ENCODE results near the gene KLK3.

Gene KLK3

GRCh38 chr19:50898018-50898417, 43.3 kb downstream of the KLK3 start:
- DNase-seq (ENCODE audit: low read depth), result no peak

DNA sequence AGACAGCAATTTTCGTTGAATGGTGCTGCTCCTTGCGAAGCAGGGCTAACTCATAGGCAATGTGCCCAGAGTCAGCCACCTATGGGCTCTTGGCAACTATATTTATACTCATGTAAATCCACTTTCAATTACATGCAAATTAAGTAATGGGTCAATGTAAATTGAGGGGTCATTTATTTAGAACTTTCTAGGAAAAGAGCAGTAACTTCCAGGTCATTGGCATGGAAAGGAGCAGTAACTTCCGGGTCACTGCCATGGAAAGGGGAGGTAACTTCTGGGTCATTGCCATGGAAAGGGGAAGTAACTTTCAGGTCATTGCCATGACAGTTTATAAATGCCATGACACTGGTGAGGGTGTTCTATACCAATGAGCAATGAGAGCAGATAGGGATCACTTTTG, 44.9 kb downstream of the KLK3 start:
- DNase-seq (ENCODE audit: low read depth), result no peak

- DNase-seq (ENCODE audit: low read depth), result no peak
These were observed 47.9 kb downstream of the KLK3 start for GRCh38 chr19:50902640-50903039.

DNA sequence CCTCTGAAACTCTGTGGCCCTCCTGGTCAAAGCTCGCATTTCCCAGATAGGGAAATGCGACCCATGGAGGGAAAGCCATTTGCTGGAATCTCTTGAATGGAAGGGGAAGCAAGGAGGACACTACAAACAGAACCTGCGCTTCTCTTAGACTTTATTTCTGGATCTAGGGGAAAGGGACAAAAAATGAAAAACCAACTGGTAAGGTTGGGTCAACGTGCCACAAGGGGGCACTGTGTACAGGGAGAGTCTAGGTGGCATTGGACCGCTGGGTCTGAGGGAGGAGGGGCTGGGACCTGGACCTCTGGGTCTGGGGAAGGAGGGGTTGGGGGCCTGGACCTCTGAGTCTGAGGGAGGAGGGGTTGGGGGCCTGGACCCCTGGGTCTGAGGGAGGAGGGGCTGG, 51.5 kb downstream of the KLK3 start:
- no peak for DNase-seq (ENCODE audit: low read depth)

GRCh38 chr19:50908336-50908735, 53.6 kb downstream of the KLK3 start:
- no peak for DNase-seq (ENCODE audit: low read depth)

DNA sequence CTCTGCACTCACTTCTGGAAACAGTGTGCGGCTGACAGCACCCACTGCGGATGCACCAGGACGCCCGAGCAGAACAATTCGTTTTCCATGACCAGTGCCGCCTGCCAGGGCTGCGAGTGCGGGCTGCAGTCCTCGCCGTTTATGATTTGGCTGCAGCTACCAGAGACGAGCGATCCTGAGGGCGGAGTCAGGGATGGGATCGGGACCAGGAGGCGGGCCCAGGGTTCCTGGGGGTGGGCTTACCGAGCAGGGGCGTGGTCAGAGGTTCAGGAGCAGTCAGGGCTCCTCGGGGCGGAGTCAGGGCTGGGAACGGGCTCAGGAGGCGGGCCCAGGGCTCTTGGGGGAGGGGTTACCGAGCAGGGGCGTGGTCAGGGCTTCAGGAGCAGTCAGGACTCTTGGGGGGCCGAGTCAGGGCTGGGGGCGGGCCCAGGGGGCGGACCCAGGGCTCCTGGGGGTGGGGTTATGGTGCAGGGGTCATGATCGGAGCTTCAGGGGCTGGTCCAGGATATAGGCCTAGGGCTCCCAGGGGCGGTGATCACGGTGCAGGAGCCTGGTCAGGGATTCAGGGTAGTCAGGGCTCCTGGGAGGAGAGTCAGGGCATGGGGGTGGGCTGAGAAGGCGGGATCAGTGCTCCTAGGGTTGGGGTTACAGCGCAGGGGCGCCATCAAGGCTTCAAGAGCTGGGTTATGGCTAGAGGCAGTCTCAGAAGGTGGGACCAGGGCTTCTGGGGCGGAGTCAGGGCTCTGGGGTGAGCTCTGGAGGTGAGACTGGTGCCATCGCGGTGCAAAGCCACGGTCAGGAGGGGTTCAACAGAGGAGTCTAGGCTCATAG, 54.7 kb downstream of the KLK3 start:
- DNase-seq (ENCODE audit: low read depth), result no peak

Measured in T-helper 22 cell (primary cell).